NK-92 (cell line): ENCODE measurements around the gene METAP1D.

Experiments
- DNase-seq: peaks from one replicate; lab custom pipeline; 2025; ENCODE audit not compliant: unreplicated experiment; lab: John Stamatoyannopoulos, UW

METAP1D gene

DNA sequence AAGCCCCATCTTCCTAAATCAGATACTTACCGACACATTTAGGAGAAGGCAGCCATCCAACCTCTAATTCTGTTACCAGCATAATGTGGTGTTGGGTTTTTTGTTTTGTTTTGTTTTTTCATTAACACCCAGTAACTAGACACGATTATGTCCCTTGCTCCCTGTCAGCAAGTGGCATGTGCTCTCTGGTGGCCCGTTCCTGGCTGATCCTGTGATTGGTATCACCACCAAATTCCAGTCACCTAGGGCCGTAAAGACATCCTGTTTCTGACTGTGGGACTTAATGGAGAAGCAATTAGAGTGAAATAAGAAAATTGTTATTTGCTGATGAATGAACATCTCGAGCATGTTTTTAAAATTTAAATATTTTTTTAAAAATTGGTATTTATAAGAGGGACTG lies 79.7 kb downstream of the METAP1D start:
- no peak for DNase-seq

GRCh38 chr2:172079838-172080640 lies 80.3 kb downstream of the METAP1D start:
- DNase-seq: no peak

GRCh38 chr2:172080641-172081220 lies 81.0 kb downstream of the METAP1D start:
- no peak for DNase-seq

- DNase-seq: no peak
Observed at GRCh38 chr2:172081221-172082022, 81.7 kb downstream of the METAP1D start.

DNA sequence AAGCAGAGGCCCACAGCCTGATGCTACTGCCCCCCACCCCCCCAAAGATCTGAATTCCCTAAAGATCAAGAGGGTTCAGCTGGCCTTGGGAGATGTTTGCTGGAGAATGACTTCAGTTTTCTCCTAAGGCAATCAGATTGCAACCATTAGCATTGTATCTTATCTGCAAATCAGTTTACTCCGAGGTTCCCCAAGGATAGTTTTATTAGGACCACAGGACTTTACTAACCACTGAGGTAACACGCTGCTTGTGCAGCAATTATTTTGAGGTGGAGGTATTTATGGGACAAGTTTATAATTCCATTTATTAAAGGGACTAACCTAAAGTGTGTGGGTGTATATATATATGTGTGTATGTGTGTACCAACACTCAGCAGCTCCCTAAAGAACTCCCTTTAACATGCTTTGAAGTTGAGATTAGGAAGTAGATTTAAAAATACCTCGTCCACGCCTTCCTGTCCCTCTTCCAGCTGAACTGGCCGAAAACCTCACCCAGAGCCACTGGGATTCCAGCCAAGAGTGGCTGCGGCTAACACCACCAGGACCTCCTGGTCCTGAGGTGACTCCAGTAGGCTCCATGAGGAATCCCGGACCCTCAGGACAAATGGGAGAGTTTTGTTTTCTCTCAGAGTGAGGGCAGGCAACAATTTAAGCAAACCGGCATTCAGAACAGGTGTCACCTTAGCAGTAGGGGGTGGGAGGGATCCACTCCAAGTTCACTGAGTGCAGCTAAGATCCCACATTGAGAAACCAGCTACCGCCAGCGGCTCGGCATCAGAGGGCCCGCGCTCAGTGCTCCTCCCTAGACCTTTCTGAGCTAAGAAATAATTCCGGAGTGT lies 82.6 kb downstream of the METAP1D start:
- no peak for DNase-seq

DNA sequence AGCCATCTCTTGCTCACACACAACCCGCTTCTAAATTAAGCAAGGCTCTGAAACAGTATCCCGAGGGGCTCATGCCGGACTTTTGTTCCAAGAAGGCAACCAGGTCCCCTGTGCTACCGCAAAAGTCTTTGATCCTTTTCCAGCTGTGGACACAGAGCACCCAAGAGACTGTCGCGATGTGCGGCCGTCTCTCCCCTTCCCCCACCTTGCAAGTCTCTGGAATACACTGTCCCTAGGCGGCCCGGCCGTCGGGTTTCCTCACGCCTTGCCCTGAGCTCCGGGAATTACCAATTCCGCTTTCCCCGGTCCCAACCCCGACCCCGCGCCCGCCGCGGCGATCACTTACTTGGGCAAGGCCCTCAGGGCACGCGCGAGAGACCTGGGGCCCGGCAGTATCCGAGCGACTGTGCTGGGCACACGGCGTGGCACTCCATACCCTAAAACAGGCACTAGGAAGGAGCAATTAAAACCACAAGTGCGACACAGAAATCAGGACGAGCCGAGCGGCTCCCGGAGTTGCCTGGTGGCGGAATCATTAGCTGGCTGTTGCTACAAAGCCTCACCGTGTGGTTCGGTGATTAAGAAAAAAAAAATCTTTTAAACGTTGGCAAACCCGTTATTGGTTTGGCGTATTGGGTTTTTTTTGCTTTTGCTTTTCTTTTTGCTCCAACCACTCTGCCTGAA lies 83.3 kb downstream of the METAP1D start:
- no peak for DNase-seq

DNA sequence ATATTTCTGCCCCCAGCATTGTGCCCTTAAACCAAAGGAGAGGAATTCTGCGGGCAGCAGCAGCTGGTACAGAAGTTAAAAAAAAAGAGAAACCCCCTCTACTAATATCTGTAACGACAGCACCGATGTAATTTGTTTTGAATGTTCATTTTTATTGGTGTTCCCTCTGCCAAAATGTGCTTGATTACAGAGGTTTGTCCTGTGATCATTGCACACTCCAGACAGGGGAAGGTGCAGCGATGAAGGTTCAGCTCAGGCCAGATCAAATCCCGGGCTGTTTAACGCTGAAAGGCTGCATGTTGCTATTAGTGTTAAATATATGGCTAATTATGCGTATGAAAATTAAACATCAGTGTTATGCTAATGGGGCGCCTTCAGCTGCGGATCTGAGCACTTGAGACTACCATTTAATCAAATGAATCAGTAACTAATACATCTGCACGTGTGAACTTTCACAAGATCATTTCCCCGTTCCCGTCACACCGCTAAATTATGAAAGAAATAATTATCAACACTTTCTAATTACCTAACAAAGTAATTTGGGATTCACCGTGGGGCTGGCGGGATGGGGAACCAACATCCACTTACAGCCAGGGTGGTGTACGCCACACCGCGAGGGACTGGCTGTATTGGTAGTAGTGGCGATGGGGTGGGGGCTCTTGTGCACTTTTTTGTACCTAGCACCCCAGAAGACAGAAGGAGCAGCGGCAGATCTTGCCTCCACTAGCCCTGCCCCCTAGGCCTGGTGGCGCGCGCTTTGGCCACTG lies 84.1 kb downstream of the METAP1D start:
- no peak for DNase-seq

DNA sequence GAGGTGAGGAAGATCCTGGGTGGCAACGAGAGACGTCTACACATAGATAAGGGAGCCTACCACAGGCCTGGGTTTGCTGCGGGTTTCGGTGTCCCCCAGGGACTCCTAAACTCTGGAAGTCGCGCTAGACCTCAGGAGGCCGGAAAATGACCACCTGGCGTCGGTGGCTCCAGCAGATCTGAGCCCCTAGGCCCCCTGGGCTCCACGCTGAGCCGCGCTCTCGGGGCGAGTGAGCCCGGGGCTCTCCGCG lies 84.6 kb downstream of the METAP1D start:
- DNase-seq: no peak

DNA sequence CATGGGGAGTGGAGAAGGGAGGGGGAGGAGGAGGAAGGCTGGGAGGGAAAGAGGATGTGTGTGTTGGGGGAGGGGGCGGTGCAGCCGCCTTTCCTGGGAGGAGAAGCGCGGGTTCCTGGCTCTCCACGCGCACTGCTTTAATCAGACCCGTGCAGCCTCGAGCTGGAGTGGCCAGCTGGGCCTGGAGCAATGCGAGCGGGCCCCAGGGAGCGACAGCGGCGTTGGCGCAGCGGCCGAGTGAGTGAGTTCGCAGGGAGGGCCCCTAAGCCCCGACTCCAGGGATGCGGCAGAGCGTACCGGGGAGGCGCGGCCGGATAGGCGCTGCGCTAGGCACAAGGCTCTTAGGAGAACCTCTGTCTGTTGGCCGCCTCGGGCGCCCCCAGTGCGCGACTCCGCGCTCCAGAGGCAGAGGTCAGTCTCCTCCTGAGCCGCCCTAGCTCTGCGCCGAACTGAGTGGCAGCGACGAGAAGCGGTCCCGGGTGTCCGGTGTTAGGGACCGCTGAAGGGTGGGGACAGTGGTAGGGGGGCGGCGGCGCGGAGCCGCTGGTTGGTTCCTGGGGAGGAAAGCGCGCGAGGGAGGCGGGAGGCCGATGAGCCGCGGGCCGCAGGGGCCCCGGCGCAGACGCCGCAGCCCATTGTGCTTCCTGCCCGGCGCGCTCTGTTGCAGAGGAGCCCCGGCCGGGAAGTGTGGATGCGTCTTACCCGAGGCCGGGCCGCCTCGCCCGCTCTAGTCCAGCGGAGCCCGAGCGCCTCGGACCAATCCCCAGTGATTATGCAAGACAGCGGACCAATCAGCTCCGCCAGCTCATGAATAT lies 85.1 kb downstream of the METAP1D start:
- DNase-seq: no peak

DNA sequence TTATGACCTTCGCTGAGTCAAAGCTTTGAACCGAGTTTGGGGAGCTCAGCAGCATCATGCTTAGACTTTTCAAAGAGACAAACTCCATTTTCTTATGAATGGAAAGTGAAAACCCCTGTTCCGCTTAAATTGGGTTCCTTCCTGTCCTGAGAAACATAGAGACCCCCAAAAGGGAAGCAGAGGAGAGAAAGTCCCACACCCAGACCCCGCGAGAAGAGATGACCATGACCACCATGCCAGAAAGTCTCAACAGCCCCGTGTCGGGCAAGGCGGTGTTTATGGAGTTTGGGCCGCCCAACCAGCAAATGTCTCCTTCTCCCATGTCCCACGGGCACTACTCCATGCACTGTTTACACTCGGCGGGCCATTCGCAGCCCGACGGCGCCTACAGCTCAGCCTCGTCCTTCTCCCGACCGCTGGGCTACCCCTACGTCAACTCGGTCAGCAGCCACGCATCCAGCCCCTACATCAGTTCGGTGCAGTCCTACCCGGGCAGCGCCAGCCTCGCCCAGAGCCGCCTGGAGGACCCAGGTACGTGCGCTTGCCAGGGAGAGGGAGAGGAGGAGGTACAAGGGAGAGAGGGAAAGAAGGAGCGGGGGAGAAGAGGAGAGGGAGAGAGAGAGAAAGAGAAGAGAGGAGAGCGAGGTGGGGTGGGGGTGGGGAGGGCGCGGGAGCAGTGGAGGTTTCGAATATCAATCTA lies 85.9 kb downstream of the METAP1D start, which contains the start of gene DLX1:
TSS of gene DLX1 (plus strand) at position 48 of the 700 bp plus-strand sequence. CDS start at position 219, 171 bp downstream.
- DNase-seq: no peak

- DNase-seq: no peak
Observed at GRCh38 chr2:172086241-172087206, 86.8 kb downstream of the METAP1D start.

DNA sequence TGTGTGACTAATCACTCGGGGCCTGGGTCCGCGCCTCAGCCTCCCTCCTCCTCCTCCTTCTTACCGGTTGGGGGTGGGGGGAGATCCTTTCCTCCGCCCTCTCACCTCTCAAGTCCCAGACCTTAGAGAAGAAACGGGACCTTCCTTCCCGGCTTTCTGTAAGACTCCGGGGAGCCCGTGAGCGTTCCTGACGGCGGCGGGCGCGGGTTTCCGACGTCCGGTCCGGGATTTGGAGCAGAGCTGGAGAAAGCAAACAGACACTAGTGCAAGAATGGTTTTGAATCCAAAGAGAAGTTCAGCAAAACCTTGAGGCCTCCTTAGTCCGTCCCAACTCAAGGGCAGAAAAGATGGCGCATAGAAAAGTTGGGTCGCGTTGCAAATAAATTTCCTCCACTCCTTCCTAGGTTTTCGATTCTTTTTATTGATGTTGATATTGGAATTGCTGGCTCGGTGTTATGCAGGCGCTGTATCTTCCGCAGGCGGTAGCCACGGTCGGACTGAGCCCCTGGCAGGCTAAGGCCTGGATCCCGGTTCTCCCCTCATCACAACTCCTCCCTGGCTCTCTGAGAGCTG lies 87.5 kb downstream of the METAP1D start:
- DNase-seq: no peak

GRCh38 chr2:172087780-172088244 lies 88.1 kb downstream of the METAP1D start:
- no peak for DNase-seq

DNA sequence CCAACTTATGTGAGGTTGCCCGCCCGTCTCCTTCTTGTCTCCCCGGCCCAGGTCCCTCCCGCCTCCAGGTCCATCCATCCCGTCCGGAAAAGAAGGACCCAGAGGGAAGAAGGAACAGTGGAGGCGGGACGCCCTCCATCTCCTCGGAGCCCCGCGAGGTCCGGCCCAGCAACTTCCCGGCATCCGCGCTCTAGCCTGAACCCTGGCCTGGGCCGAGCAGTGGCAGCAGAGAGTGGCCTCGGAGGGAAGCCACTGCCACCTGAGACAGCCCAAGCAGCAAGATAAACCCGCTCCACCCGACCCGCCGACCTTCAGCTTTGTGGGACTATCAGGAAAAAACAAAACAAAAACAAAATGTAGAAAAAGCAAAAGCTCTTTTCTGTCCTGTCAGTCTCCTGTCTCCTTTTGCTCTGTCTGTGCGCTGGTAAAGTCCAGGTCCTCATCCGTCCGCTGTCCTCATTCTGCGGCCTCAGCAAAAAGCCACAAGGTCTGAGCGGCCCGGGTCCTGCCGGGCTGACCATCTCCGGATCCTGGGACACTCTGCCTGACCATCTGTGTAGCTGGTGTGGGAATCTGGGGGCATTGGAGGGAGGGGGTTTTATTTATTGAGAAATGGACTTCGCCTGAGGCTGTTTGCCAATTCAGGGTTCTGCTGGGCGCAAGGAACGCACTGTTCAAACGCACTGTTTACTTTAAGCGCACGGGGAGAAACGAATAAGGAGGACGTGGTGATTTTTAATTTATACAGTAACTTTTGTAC lies 88.7 kb downstream of the METAP1D start:
- DNase-seq: no peak

- DNase-seq: no peak
Observed at GRCh38 chr2:172089005-172089504, 89.3 kb downstream of the METAP1D start.

DNA sequence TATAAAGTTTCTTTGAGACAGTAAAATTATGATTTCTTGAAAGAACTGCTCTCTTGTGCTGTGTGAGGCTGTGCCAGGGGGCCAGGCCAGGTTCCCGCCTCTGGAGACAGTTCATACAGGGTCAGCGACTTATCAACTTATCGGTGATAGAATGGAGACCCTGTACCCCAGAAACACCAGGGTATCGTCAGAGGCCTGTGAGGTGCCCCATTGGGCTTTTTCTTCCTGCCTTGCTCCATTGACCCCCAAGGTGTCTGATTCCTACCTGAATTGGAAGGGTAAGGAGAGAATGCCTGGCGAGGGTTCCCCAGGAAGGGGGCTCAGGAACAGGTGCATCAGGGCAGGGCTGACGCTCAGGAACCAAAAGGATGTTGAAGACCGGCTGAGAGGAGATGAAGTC lies 89.9 kb downstream of the METAP1D start:
- DNase-seq: no peak
